22Rv1 (cell line): ENCODE measurements around the gene GGT1.

Experiments used
- H3K27ac ChIP-seq: fragments of 450-650 bp; 2 replicates; pipeline ENCODE4 v1.5.1; 2017
- CTCF ChIP-seq: fragments of 450-650 bp; IDR thresholded peaks from 2 replicates; pipeline ENCODE4 v1.5.1; 2017; ENCODE audit warnings: mild to moderate bottlenecking
- ZFX ChIP-seq: fragments of 450-650 bp; IDR thresholded peaks from 2 replicates; pipeline ENCODE4 v1.6.1; 2017; ENCODE audit warnings: antibody characterized with exemption, borderline replicate concordance

GGT1 gene

DNA sequence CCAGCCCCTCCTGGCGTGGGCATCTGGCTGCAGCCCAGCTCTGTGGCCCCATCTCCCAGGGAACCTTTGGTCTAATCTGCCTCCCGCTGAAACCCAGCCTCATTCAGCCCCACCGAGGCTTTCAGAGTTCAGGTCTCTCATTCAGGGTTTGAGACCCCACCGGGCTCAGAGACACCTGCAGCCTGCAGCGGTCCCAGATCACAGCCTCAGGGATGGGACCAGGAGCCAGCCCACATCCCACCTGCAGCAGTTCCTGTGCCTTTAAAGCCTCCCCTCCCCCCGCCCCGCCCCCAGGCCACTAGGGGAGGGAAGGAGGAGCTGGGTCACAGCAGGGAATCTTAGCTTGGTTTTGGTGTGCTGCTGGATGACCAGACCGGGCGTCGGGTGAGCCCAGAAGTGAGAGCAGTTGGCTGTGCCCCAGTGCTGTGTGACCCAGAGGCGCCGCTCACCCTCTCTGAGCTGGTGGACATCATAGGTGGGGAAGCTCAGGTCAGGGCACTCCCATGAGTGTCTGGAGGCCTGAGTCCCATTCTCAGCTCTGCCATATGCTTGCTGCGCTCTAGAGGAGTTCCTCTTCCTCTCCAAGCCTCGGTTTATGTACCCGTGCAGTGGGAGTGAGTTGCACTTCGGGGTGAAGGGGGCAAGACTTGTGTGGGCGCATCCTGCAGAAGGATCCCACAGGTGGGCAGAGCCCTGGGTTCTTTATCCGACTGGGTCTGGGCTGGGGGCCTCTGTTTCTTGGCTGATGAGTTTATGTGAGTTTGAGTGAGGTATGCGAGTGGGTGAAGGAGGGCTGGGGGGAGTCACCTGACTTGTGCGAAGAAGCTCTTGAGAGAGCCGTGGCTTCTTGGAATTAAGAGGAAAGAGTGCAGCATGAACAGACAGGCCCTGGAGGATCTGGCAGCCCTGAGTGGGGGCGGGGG is at the start of gene GGT1:
Gene GGT1 (plus strand): TSS at position 347 of the 923 bp plus-strand sequence. CDS start 7,889 bp downstream, outside the sequence.
- H3K27ac ChIP-seq: peak within 1 kb of the TSS; percentile 71

DNA sequence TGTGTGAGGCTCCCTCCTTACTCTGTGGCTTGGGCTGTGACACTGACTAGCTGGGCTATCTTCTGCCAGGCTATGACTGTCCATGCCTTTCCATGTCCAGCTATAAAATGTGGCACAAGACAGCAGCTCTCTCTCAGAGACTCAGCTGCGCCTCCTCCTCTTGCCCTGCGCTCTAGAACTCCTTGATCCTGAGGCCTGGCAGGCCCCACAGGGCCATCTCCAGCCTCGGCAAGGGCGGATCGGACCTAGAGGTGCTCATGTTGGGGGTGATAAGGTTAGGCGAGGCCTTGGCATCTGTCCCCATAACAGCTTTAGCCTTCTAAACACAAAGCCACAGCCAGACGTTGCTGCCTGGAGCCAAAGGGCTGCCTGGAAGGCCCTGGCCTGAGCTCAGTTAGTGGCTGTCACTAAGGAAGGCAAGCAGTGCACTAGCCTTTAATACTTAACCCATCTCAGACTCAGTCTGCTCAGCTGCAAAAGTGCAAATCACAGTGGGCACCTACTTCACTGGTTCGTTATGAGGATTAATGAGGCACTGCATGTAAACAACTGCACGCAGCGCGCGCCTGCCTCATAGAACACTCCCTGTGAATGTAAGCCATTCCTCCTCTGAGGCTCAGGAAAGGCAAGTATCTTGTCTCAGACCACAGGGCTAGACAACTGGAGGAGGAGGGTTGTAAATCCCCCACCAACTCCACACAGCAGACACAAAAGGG is 49.2 kb upstream of the GGT1 start:
- TF ChIP-seq ZFX: no peak
- TF ChIP-seq CTCF: no peak
- peak overlapping the region; percentile 94 for H3K27ac ChIP-seq

- H3K27ac ChIP-seq: peak within 1 kb of the TSS; percentile 94
- TF ChIP-seq ZFX (no peak), CTCF (no peak)
These were observed 48.5 kb upstream of the GGT1 start, which contains the start of gene GUCD1 for GRCh38 chr22:24554313-24555164. Gene GUCD1 (minus strand): TSS chr22:24555138. CDS start chr22:24554991, 147 bp downstream.

- H3K27ac ChIP-seq: peak within 1 kb of the TSS; percentile 94
- no peak for TF ChIP-seq ZFX
- no peak for TF ChIP-seq CTCF
These were observed 47.6 kb upstream of the GGT1 start, which contains the start of gene SNRPD3 for GRCh38 chr22:24555165-24556039. Gene SNRPD3 (plus strand): TSS chr22:24555999. CDS start chr22:24557675, 1,676 bp downstream.

GRCh38 chr22:24559471-24559870 is 43.5 kb upstream of the GGT1 start:
- no peak overlapping the region for H3K27ac ChIP-seq
- TF ChIP-seq ZFX (no peak), CTCF (no peak)

- H3K27ac ChIP-seq: no peak overlapping the region
- TF ChIP-seq CTCF (no peak), ZFX (no peak)
These were observed 39.7 kb upstream of the GGT1 start for GRCh38 chr22:24563246-24563645.
